Activated CD4-positive, alpha-beta T cell treated with anti-CD3 and anti-CD28 coated beads, Interleukin-2, Interleukin-6, amounts not matched to agents 100 ng/mL and 50 ng/mL, durations not matched to agents 16 hours and 8 hours (primary cell): Measurements from ENCODE around the gene FBXL20.

Experiments used
- DNase-seq: peaks from one replicate; pipeline ENCODE4 v3.0.0-alpha.2; 2020

FBXL20 gene

DNA sequence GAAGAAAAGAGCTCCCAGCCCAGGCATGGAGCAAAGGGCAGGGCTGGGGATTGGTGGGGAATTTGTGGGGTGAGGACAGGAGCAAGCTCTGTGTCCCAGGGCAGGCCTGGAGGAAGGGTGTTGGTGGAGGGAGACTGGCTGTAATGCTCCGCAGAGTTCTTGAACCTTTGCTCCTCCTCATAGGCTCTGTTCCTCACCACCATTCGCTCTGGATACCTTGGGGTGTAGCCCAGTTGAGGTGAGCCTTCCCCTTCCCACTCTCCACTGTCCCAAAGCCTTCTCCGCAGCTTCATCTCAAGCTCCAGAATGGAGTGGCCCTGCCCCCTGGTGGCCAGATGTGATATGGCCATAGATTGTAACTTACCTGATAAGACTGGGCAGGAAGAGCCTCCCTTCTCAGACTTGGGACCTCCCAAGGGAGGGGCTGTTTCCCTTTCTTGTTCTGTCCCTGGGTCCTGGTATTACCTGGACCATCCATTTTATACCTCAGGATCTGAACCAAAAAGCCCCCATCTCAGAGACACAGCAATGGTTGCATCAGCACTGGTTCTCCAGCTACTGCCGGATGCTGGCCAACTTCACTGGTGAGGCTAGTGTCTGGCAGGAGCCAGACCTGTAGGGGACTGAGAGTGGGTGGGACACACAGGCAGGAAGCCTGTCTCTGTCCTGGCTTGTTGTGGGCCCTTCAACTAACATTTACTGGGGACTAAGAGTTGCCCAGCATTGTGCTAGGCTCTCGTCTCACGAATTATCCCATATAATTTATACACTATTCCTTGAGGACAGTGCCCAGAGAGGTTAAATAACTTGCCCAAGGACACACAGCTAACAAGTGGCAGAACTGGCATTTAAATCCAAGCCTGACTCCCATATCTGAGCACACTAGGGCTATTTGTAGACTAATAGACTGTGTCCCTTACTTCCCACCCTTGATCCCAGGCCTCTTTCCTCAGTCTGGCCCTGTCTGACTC lies 156.5 kb downstream of the FBXL20 start:
- peak; percentile 90 for DNase-seq

DNA sequence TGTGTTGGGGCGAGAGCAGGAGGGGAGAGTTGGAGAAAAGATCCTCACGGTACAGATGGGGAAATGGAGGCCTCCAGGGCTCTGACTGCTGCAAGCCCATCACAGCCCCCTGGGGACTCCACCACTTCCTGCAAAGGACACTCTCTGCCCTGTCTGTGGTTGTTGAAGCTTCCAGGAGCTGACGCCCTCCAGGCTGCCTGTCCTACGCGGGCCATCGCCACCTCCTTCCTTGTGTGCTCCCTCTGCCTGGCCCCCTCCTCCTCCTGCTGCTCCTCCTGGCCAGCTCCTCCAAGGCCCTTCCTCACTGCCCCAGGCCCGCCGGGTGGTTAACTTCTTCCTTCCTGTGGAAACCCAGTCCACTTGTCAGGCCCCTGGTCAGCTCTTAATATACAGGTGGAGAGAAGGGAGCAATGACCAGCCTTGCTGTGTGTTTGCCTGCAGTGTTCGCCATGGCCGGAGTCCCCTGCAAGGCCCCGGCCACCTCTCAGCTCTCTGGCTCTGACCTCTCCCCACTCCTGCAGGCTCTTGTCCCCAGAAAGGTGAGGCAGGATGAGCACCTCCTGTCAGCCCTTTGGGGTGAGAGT lies 157.3 kb downstream of the FBXL20 start:
- no peak for DNase-seq

DNA sequence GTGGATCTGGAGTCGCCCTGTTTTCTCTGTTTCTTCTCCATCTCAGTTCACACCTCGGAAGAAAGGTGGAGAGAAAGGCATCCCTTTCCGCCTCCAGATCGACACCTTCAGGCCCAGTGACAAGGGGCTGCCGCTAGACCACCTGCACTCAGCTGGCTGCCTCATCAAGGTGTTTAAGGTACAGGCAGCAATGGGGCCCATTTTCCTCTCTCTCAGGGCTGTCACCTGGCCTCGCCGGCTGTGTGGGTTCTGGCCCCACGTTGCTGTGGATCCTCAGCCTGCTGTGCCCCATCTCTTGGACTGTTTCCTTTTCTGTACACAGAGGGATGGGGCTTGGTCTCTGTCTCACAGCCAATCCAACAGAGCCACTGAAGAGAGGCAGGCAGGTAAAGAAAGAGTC lies 158.3 kb downstream of the FBXL20 start:
- DNase-seq = no peak

DNA sequence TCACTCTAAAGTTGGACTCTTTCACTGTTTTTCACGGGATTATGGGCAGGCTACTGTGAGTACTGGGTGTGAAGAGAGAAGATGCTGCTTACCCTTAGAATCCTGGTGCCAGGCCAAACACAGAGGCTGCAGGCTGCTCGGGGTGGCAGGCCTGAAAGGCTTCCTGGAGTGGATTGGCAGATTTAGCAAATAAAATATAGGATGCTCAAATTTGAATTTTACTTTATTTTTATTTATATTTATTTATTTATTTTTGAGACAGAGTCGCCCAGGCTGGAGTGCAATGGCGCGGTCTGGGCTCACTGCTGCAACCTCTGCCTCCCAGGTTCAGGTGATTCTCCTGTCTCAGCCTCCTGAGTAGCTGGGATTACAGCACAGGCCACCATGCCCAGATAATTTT lies 160.8 kb downstream of the FBXL20 start:
- no peak for DNase-seq

DNA sequence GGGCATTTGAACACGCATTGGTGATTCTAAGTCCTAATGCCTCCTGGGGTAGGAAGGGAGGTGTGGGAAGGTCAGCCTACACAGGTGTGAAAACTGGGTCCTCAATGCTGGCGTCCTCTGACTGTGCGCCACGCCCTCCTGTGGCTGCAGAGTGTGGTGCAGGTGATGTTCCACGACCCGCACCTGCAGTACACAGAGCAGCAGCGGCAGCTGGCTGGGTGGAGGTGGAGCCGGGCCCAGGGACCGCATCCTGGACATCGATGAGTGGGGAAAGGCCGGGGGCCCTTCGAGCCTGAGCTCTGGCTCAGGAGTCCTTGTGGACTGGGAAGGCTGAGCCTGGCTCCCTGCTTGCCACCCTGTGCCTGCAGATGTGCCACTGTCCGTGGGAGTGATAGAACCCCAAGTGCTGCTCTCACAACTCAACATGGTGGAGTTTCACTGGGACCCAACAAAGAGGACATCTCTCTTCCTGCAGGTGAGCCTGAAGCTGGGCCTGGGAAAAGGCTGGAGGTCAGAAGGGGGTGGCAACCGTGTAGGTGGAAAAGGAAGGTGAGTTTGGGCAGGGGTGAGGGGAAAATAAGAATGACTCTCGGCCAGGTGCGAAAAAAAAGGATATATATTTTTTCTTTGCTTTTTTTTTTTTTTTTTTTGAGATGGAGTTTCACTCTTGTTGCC lies 161.6 kb downstream of the FBXL20 start:
- peak; percentile 72 for DNase-seq

DNA sequence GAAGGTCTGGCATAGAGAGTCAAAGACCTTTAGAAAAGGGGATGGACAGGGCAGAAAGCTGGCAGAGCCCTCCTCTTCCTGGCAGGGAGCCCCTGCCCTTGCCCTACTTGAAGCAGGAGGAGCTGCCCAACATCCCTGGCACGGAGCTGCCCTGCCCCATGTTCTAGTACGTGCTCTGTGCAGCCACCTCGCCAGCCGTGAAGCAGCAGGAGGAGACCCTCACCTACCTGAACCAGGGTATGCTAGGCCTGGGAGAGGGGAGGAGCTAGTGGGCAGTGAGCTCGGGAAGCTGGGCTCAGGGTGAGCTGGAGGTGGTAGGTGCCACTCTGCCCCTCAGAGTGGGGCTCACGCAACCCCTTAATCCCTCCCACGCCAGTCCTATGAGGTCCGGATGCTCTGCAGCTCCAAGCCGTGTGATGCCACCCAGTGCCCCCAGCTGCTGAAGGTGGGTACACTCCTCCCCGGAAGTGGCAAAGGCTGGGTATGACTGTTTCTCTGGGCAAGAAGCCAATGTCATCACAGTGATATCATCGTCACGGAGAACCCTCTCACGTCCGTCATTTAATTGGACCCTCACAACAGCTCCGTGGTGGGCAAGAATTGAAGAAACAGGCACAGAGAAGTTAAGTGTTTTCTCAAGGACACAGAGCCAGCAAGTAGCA lies 163.0 kb downstream of the FBXL20 start:
- DNase-seq = peak; percentile 88

DNA sequence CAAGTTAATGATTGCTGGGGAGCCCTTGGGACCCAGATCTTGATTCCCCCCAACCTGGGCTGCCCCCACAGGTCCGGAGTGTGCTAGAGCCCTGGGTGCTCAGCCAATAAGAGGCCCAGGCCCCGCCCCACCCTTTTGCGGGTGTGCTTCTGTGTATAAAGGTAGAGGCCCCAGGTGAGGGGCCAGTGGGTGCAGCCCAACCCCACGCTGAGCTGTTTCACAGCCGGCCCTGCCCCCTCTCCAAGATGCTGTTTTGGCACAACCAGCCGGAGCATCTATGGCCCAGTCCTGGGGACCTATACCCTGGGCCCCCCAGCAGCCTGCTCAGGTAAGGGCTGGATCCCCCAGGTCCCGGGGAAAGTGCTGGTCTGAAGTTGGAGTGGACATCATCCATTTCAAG lies 163.8 kb downstream of the FBXL20 start:
- DNase-seq = no peak

DNA sequence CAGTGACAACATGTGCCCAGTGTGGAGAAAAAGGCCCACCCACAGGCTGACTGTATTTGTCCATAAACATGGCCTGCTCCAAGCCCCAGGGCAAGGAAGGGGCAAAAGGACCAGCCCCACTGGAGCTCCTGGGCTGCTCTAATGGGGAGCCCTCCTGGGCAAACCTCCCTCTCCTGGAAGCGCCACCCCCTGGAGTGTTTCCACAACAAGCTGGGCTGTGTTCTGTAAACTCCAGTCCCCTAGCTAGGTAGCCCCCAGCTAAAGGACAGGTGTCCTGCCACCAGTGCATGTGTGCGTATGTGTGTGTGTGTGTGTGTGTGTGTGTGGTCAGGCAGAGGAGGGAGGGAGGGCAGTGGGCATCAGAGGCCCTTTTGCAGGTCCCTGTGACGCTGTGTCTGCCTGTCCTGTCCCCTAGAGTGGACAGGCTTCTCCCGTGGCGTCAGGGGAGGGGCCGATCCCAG lies 164.4 kb downstream of the FBXL20 start:
- DNase-seq = no peak

DNA sequence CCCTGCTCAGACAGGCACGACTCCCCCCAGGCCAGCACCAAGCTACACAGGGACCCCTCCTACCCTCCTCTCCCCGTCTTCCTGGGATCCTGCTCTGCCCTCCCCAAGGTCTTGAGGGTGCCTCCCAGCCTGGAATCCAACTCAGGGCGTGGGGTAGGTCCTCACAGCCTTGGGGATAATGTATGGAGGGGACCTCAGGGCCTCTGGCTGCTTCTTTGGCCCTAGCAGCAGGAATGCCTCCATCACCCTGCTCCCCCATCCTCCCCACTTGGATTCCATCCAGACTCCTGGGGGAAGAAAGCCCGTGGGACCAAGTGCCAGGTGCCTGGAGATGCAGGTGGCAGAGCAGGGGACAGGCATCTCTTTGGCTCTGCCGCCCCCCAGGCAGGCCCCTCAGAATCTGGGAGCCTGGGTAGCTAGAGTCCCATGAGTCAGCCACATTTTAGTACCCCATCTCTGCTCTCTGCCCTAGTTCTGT lies 164.9 kb downstream of the FBXL20 start:
- no peak for DNase-seq

DNA sequence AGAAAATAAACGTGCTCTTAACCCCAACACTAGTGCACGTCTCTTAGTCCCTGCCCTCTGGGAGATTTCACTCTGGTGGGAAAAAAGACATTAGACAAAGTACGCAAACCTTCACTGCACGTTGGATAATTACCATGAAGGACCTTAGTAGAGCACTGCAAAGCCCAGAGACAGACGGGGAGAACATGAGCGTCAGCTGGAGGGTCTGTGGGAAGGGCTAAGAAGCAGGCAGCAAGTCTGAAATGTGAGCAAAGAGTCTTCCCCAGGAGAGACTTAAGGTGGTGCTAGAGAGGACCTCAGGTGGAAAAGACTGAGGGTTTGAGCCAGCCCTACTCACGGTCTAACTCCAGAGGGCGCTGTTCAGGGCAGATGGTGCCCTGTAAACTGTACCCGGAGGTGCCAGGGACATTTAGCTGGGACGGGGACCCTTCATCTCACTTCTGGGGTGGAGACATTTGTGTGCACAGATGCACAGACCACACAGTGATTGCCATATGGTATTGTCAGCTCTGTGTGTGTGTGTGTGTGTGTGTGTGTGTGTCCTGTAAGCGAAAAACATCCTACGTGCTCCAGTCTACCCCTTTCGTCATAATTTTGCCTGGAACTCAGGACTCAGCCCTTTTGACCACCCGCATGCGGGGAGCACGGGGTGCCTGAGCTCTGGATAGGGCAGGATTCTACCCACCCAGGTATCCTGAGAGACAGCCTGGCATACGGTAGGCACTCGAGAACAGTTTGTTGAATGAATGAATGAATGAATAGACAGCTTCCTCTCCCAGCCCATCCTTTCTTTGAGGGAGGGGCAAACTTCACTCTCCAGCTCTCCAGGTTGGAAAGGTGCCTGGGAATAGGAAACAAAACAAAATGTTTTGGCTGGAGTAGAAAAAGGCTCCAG lies 165.6 kb downstream of the FBXL20 start:
- DNase-seq = peak; percentile 76

DNA sequence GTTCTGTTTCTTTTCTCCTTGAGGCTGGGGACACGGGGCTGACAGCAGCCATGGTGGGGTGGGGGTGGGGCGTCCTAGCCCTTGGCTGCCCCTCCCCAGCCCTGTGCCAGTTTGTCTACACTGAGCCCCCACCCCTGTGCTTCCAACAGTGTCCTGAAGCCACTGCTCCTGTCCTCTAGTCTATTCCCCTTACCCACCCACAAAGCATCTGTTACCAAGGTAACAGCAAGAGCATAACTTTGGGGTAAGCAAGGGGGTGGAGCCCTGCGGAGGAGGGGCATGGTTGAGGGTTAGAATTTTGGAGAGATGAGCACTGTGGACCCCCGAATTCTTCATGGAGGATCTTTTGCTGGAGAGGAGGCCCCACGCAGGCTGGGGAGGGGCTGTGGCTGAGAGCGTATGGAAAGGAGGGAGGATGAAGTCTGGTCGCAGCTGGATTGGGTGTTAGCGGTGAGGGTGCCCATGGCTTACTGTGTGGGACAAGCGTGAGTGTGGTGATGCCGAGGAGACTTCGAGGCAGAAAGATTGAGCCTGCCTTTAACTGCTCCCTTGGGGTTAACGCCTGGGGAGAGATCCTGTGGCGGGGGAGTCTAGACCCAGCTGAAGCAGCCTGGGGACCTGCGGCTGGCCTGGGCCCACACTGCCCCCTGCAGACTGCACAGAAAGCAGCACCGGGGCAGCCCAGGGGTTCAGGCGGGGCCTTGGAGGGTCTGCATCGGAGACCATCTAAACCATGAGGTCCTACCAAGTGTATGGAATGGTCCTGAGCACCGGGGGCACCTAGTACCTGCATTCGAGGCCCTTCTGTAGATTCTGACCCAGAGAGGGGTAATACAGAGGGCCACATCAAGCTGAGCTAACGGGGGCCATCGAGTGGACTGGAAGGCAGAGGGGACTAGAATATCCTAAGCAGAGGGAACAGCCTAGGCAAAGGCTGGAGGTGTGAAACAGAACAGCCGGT lies 169.6 kb downstream of the FBXL20 start:
- peak; percentile 49 for DNase-seq

DNA sequence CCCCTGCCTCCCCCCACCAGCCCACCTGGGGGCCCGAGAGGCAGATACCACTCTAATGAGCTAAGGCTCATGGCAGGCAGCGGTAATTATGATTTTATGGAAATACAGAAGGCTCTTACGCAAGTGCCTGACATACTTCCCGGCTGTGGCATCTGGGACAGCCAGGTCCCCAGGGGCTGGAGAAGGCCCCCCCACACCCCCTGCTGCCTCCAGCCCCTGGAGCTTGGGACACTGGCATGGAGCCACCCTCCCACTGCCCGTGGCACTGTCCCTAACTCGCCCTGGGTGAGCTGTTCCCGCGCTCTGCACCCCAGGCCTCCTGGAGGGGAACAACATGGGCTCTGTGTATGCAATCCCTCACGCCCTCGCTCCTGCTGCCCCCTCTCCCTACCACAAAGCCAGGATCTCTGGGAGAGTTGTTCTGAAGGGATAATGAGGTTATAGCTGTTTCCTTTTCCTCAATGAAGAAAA lies 170.3 kb downstream of the FBXL20 start:
- DNase-seq = no peak

DNA sequence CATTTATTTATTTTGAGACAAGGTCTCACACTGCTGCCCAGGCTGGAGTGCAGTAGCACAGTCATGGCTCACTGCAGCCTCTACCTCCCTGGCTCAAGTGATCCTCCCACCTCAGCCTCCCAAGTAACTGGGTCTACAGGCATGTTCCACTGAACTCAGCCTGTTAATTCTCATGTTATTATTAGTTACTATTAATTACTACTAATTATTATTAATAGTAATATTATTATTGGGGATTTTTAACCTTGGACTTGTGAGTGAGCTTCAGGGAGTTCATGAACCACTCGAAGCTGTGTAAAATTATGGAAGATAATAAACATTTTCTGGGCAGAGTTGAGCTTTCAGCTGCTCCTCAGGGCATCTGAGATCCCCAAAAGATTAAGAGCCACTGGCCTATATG lies 171.1 kb downstream of the FBXL20 start:
- no peak for DNase-seq

DNA sequence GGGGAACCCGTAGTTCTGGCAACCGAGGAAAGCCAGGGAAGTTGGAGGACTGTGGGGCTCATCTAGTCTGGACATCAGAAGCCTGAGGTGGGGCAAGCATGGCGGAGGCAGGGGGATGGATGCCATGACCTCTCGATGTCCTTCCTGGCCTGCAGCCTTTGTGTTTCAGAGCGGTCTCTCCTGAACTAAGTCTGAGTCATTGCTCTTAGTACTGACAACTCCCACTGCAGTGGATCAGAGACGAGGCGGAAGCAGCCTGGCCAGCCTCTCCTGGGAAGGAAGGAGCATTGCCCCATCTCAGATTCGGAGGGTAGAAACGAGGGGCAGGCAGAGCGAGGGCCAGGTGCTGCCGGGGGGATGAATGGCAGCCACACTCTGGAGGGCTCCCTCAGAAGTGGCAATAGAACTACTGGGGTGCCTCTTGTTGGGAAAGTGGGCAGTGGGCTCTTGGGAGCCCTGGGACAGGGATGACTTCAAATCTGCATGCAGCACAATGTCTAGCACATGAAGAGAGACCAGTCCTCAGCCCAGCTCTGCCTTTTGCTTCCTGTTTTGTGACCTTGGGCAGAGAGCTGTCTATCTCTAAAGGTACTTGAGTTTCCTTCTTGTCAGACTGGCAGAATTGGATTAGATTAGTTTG lies 172.0 kb downstream of the FBXL20 start:
- DNase-seq = no peak

DNA sequence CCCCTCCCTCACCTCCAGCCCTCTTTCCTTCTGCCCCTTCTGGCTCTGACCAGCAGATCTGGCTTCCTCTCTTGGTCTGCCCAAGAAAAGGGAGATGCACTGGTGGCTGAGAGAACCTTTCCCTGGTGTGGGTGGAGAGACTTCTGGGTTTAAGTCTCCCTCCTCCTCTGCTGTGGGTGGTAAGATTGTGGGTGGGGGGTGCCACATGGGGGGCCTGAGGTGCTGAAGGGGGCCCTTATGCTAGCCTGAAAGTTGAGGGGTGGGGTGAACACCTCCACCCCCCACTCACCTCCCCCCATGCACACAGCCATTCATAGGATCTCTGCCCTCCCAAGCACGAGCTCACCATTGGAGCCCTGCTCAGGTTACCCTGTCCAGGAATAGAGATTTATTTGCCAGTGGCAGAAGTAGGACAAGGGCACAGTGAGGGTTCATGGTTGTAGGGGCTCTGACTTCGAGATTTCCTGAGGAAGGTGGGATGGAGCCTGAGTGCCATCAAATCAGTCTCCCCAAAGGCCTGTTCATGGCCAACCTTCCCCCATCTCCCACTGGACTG lies 174.0 kb downstream of the FBXL20 start:
- no peak for DNase-seq

DNA sequence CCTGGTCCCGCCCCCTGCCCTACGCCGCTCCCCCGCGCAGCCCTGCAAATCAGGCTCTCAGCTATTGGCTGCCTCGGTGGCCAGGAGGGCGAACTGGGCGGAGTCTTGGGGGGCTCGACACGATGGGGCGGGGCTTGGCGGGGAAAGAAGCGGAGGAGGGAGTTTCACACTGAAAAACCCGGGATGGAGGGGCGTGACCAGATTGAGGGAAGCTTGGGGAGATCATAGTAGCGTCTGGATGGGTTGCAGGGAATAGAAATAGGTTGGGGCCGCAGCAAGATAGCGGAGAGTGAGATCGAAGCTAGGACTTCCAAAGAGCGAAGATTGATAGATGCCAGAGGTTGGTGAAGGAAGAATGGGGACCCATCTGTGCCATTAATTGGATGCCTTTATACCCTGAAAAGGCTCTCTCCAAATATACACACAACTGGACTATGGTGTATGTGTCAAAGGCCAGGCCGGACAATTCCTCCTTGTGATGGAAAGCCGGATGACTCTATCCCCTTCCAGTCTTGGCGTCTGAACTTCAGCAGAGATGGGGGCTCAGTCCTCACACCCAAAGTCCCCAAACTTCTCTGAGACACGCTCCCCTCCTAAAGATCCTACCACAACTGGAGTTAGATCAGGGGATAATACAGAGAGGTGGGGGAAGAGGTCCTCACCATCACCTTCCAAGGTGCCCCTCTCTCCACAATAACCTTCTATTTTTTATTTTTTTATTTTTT lies 175.3 kb downstream of the FBXL20 start:
- DNase-seq = no peak

DNA sequence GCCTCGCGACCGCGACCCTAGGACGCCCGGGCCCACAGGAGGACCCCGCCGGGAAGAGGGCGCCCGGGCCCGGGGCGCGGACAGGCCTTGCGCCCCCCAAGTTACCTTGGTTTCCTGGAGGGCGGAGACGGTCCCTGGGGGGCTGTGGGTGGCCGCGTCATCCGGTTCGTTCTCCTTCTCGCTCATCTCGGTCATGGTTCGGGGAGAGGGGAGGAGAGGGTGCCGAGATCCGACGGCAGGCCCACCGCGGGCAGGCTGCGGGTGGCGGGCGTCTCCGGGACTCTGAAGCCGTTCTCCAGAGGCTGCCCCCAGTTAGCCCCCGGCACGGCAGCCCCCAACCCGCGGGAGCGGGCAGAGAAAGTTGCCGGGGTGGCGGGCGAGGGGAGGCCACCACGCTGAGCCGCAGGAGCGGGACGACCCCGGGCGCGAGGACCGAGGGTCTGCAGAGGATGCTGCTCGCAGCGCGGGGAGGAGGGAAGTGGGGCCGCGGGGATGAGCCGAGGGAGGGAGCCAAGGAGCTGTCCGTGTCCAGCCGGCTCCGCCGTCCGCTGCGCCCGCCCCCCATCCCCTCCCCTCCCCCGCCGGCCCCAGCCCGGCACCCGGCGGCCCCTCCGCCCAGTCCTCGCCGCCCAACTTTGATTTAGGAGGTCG lies 176.0 kb downstream of the FBXL20 start, which contains the start of gene STAC2:
STAC2 (minus strand) TSS at position 638 of the 651 bp plus-strand sequence; CDS start at position 195, 443 bp downstream.
- no peak for DNase-seq

DNA sequence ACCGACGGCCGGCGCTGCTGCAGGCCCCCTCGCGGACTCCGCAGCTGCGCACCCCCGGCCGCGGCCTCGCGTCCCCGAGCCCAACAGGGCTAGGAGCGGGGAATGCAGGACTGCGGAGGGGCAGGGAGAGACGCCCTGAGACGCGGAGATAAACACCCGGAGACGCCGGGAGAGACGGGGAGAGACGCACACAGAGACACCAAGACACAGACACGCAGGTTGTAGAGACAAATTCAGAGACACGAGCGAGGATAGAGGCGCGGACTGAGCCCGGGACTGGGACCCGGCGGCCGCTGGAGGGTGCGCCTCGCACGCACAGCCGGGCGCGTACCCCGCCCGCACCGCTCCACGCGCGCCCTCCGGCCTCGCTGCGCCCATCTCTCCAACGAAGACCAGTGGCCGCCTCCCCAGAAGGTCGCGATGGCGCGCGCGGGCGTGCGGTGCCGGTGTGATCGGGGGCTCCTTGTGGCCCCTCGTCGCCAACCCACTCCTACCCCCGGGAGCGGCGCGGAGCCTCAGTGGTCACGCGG lies 176.6 kb downstream of the FBXL20 start:
- no peak for DNase-seq
